Caki2 (cell line): ENCODE results near the gene MGAT5. TPM values are rescaled to one million over a fixed set of nuclear protein-coding genes. Genes with fewer than 3 reads are reported as not detected.
A peak's percentile ranks its signal among the peaks of the same experiment; 100 is the strongest.

ENCODE experiments used
- DNase-seq: peaks from one replicate; pipeline ENCODE4 v3.0.0-alpha.2; 2015; ENCODE audit warnings: low read depth
- in situ Hi-C: cut with HindIII; loops from 2 replicates; pipeline ENCODE4 v1.10.0; 2016; ENCODE audit warnings: low sequenced_read_pairs, low pct_unique_long_range_greater_than_20kb, mixed read lengths
- total RNA-seq: library from RNA; depleted of rRNA; stranded (reverse); fragments of >200 nt; shearing (Covaris generic); gene quantifications from 2 replicates; pipeline ENCODE4 v1.2.3, GENCODE V29; 2014; ENCODE audit warnings: low replicate concordance

Gene MGAT5
- total RNA-seq, 1 experiment from 2014 or later: 28.5 TPM

GRCh38 chr2:134411828-134412638 lies 158.2 kb downstream of the MGAT5 start:
- in situ Hi-C loops: no loop called here
- peak; percentile 73 for DNase-seq

- no peak for DNase-seq
- in situ Hi-C loops: no loop called here
Observed at GRCh38 chr2:134412639-134412999, 158.7 kb downstream of the MGAT5 start.

GRCh38 chr2:134413430-134413829 lies 159.6 kb downstream of the MGAT5 start:
- in situ Hi-C loops: no loop called here
- no peak for DNase-seq

GRCh38 chr2:134413912-134414311 lies 160.0 kb downstream of the MGAT5 start:
- DNase-seq: no peak
- in situ Hi-C loops: no loop called here

GRCh38 chr2:134416018-134416417 lies 162.1 kb downstream of the MGAT5 start:
- in situ Hi-C loops: no loop called here
- DNase-seq: no peak

GRCh38 chr2:134416637-134417036 lies 162.8 kb downstream of the MGAT5 start:
- in situ Hi-C loops: no loop called here

GRCh38 chr2:134417968-134418582 lies 164.2 kb downstream of the MGAT5 start:
- in situ Hi-C loops: no loop called here
- DNase-seq: no peak

More at GRCh38 chr2:134416637-134417036, 162.8 kb downstream of the MGAT5 start:
- DNase-seq: no peak

- DNase-seq: no peak
- in situ Hi-C loops: no loop called here
Observed at GRCh38 chr2:134420259-134420658, 166.4 kb downstream of the MGAT5 start.

- in situ Hi-C loops: no loop called here
- DNase-seq: no peak
Observed at GRCh38 chr2:134420920-134421319, 167.0 kb downstream of the MGAT5 start.

- in situ Hi-C loops: no loop called here
- no peak for DNase-seq
Observed at GRCh38 chr2:134421556-134422328, 167.9 kb downstream of the MGAT5 start.

- DNase-seq: no peak
- in situ Hi-C loops: no loop called here
Observed at GRCh38 chr2:134425724-134426496, 172.0 kb downstream of the MGAT5 start.

GRCh38 chr2:134426721-134427120 lies 172.8 kb downstream of the MGAT5 start:
- no peak for DNase-seq
- in situ Hi-C loops: no loop called here

GRCh38 chr2:134429886-134430285 lies 176.0 kb downstream of the MGAT5 start:
- in situ Hi-C loops: no loop called here
- DNase-seq: no peak

GRCh38 chr2:134431838-134432434 lies 178.1 kb downstream of the MGAT5 start:
- in situ Hi-C loops: no loop called here
- peak; percentile 48 for DNase-seq

GRCh38 chr2:134432435-134432883 lies 178.6 kb downstream of the MGAT5 start:
- in situ Hi-C loops: no loop called here
- peak; percentile 40 for DNase-seq

- DNase-seq: no peak
- in situ Hi-C loops: no loop called here
Observed at GRCh38 chr2:134433469-134433868, 179.6 kb downstream of the MGAT5 start.

- no peak for DNase-seq
- in situ Hi-C loops: no loop called here
Observed at GRCh38 chr2:134433979-134434378, 180.1 kb downstream of the MGAT5 start.

GRCh38 chr2:134435505-134435904 lies 181.6 kb downstream of the MGAT5 start:
- DNase-seq: no peak
- in situ Hi-C loops: no loop called here
